Right lobe of liver (tissue), 6 donors: Measurements from ENCODE around the gene EXD3. TPM values are rescaled to one million over a fixed set of nuclear protein-coding genes. Genes with fewer than 3 reads are reported as not detected.

ENCODE experiments used
- ATAC-seq, 4 donors: fragments of 200-7000 bp; cut with Tn5 transposase; one replicate each; pipeline ENCODE4 v1.9.1; 2020; ENCODE audit warnings: mild to moderate bottlenecking in 4 of 4, moderate library complexity in 4 of 4
- DNase-seq, 3 donors: peaks; one replicate each; pipeline ENCODE4 v3.0.0-alpha.2; 2020
- H3K27ac ChIP-seq, 3 donors: fragments of 200-600 bp; one replicate each; pipeline ENCODE4 v1.8.0; 2022
- H3K27me3 ChIP-seq, 2 donors: fragments of 200-600 bp; one replicate each; pipeline ENCODE4 v1.8.0; 2022
- H3K36me3 ChIP-seq, 4 donors: fragments of 200-600 bp; sonication (generic) in 1 of 4; one replicate each; pipeline versions ENCODE4 v1.5.1 to v1.8.0; 2017 to 2022; ENCODE audit warnings: control low read depth in 1 of 4
- H3K4me1 ChIP-seq, 4 donors: fragments of 200-600 bp; sonication (generic) in 1 of 4; one replicate each; pipeline versions ENCODE4 v1.5.1 to v1.8.0; 2017 to 2022; ENCODE audit warnings: control low read depth in 1 of 4
- H3K4me3 ChIP-seq, 3 donors: fragments of 200-600 bp; one replicate each; pipeline ENCODE4 v1.8.0; 2022
- H3K9me3 ChIP-seq, 4 donors: fragments of 200-600 bp; sonication (generic) in 1 of 4; one replicate each; pipeline versions ENCODE4 v1.5.1 to v1.8.0; 2017 to 2022; ENCODE audit warnings: control low read depth in 1 of 4
- POLR2A ChIP-seq: fragments of 450-650 bp; IDR thresholded peaks from one replicate; pipeline ENCODE4 v1.6.1; 2017; ENCODE audit warnings: antibody characterized with exemption, mild to moderate bottlenecking
- WGBS: methylation state at CpG from one replicate; pipeline ENCODE4 v1.1.6; 2018; ENCODE audit warnings: low coverage, low lambda C conversion rate; ENCODE audit not compliant: insufficient coverage; ENCODE audit errors: missing lambda C conversion rate; 5-methylcytosine and 5-hydroxymethylcytosine counted together
- intact Hi-C, 2 donors: fragments of 100-400 bp; cut with DNase I; formaldehyde crosslinking; loops; one replicate each; pipeline versions ENCODE4 v1.11.2 to v1.14.1; 2022
- total RNA-seq, 6 experiments: library from RNA; depleted of rRNA in 2 of 6; stranded (reverse); fragments of >200 nt in 2 of 6; fragmentation: NEBNext Ultra II Directional in 3 of 6; extraction: Animal tissue kit (Norgen Biotek cat#: 25700) in 3 of 6; gene quantifications; one replicate each; pipeline versions ENCODE4 v1.1.0 to v1.2.4, GENCODE V29; 2016 to 2023
- TF ChIP-seq, protein P1 (sequence below), 4 donors: fragments of 200-600 bp in 3 of 4; fragments of 450-650 bp in 1 of 4; IDR thresholded peaks; one replicate each; pipeline versions ENCODE4 v1.5.1 to v1.8.0; 2016 to 2022; ENCODE audit warnings: antibody characterized with exemption in 4 of 4, mild to moderate bottlenecking in 2 of 4
- donor health status: DM: no; HTN: yes; CAD: no.
- donor health status: DM: no; HTN: no; CAD: no.
- donor health status: DM: no; HTN: no; CAD: no.
- donor health status: DM: no; HTN: yes; CAD: no.
- donor health status: DM: no; HTN: yes; CAD: no.

The EXD3 gene
- total RNA-seq, 6 experiments from 2014 or later, result 3.3 to 14.4 (median 10.6) TPM

DNA sequence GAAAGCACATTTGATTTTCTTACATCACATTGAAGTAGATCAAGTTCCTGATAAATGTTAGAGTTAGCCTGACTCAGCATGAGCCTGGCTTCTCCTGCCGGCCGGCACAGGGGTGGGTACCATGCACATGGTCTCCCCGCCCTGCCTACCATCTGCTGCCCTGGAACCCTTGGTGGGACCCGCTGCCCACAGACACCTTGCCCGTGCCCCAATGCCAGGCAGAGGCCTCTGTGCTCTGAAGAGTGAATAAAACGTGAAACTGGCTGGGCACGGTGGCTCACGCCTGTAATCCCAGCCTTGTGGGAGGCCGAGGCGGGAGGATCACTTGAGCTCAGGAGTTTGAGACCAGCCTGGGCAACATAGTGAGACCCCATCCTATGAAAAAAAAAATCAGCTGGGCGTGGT, 17.3 kb downstream of the EXD3 start:
- ATAC-seq (no peak), DNase-seq (no peak)
- no peaks in the 10 kb centered on the region for H3K36me3 ChIP-seq
- H3K4me1 ChIP-seq, result peaks cover 0 to 12% (median 5%) of the 10 kb centered on the region in 4 donors
- no peak overlapping the region for H3K4me3 ChIP-seq
- no peak overlapping the region for H3K27ac ChIP-seq
- TF ChIP-seq, protein P1, sequence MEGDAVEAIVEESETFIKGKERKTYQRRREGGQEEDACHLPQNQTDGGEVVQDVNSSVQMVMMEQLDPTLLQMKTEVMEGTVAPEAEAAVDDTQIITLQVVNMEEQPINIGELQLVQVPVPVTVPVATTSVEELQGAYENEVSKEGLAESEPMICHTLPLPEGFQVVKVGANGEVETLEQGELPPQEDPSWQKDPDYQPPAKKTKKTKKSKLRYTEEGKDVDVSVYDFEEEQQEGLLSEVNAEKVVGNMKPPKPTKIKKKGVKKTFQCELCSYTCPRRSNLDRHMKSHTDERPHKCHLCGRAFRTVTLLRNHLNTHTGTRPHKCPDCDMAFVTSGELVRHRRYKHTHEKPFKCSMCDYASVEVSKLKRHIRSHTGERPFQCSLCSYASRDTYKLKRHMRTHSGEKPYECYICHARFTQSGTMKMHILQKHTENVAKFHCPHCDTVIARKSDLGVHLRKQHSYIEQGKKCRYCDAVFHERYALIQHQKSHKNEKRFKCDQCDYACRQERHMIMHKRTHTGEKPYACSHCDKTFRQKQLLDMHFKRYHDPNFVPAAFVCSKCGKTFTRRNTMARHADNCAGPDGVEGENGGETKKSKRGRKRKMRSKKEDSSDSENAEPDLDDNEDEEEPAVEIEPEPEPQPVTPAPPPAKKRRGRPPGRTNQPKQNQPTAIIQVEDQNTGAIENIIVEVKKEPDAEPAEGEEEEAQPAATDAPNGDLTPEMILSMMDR (IDR thresholded peaks at IDR 0.05), result no peak
- TF ChIP-seq POLR2A, result no peak
- WGBS, result 82% methylated on average over 11 of the region's 11 CpGs
- no peaks in the 10 kb centered on the region for H3K27me3 ChIP-seq
- no peaks in the 10 kb centered on the region for H3K9me3 ChIP-seq
- intact Hi-C loops, result loop anchor here (5.0 to 10.0 kb wide), 2 partner anchors 101 to 108 kb away; partner anchors contain the start of gene NRARP (in 1 of the 2)

GRCh38 chr9:137404961-137405567, 17.9 kb downstream of the EXD3 start:
- TF ChIP-seq, protein P1 (IDR thresholded peaks at IDR 0.05), result no peak
- no peak for TF ChIP-seq POLR2A
- ATAC-seq, result no peak
- intact Hi-C loops, result loop anchor here (5.0 to 10.0 kb wide), 2 partner anchors 100 to 108 kb away; partner anchors contain the start of gene NRARP (in 1 of the 2)
- no peak overlapping the region for H3K27ac ChIP-seq
- H3K4me3 ChIP-seq, result no peak overlapping the region
- DNase-seq, result no peak
- H3K4me1 ChIP-seq, result peaks cover 0 to 16% (median 6%) of the 10 kb centered on the region in 4 donors
- no peaks in the 10 kb centered on the region for H3K9me3 ChIP-seq
- H3K36me3 ChIP-seq, result no peaks in the 10 kb centered on the region
- WGBS, result no CpG with 5 or more reads among the region's 24 CpGs
- no peaks in the 10 kb centered on the region for H3K27me3 ChIP-seq

GRCh38 chr9:137403269-137403668, 19.7 kb downstream of the EXD3 start:
- ATAC-seq (no peak), DNase-seq (no peak)
- no peaks in the 10 kb centered on the region for H3K9me3 ChIP-seq
- TF ChIP-seq POLR2A, result no peak
- TF ChIP-seq, protein P1 (IDR thresholded peaks at IDR 0.05), result no peak
- peaks cover 0 to 22% (median 6%) of the 10 kb centered on the region in 4 donors for H3K4me1 ChIP-seq
- intact Hi-C loops, result loop anchor here in 1 of 2 donors (10.0 kb wide), 1 partner anchor 98 kb away; the partner anchor contains the start of gene NRARP
- H3K4me3 ChIP-seq, result no peak overlapping the region
- H3K36me3 ChIP-seq, result no peaks in the 10 kb centered on the region
- 100% methylated on average over 4 of the region's 15 CpGs for WGBS
- H3K27ac ChIP-seq, result no peak overlapping the region
- H3K27me3 ChIP-seq, result no peaks in the 10 kb centered on the region

GRCh38 chr9:137402746-137403145, 20.2 kb downstream of the EXD3 start:
- TF ChIP-seq, protein P1 (IDR thresholded peaks at IDR 0.05), result no peak
- no peak for TF ChIP-seq POLR2A
- WGBS, result 85% methylated on average over 4 of the region's 11 CpGs
- intact Hi-C loops, result loop anchor here in 1 of 2 donors (10.0 kb wide), 1 partner anchor 98 kb away; the partner anchor contains the start of gene NRARP
- Histone ChIP-seq H3K9me3 (no peaks in the 10 kb centered on the region), H3K4me3 (no peak overlapping the region), H3K4me1 (peaks cover 0 to 22% (median 6%) of the 10 kb centered on the region in 4 donors), H3K27me3 (no peaks in the 10 kb centered on the region), H3K27ac (no peak overlapping the region), H3K36me3 (no peaks in the 10 kb centered on the region)
- DNase-seq (no peak), ATAC-seq (no peak)
